PC-3 (cell line): Measurements from ENCODE around the gene MED14. TPM values are rescaled to one million over a fixed set of nuclear protein-coding genes. Genes with fewer than 3 reads are reported as not detected.
A peak's percentile ranks its signal among the peaks of the same experiment; 100 is the strongest.
"Not testable (repeated sequence)": the region's sequence is repeated elsewhere in the genome, so short reads cannot be mapped to it uniquely, and the experiment has no call there.

Experiments
- ATAC-seq: fragments of 200-7000 bp; cut with Tn5 transposase; 2 replicates; pipeline ENCODE4 v1.9.1; 2020; ENCODE audit warnings: mild to moderate bottlenecking, moderate library complexity
- Bru-seq: library from RNA; stranded (reverse); fragments of 400-500 nt; gene quantifications from one replicate; lab custom pipeline; 2021; lab: Mats Ljungman, UMichigan
- BruChase-seq, 2 experiments: library from RNA; stranded (reverse); fragments of 400-500 nt; gene quantifications; one replicate each; lab custom pipeline; 2021; lab: Mats Ljungman, UMichigan
- BruUV-seq: library from RNA; stranded (reverse); fragments of 400-500 nt; replicated peaks from 2 replicates; lab custom pipeline; 2021; lab: Mats Ljungman, UMichigan
- CTCF ChIA-PET: fragments of 300-600 bp; sonication (Branson Sonifier 250); formaldehyde crosslinking; loops from one replicate; lab custom pipeline; 2022; ENCODE audit warnings: antibody characterized with exemption; lab: Charles Lee
- POLR2A ChIA-PET: fragments of 300-600 bp; sonication (Branson Sonifier 250); formaldehyde crosslinking; loops from one replicate; lab custom pipeline; 2022; ENCODE audit warnings: antibody characterized with exemption; ENCODE audit not compliant: unreplicated experiment; lab: Charles Lee
- DNase-seq: peaks from one replicate; pipeline ENCODE4 v3.0.0-alpha.2; 2015
- H2AFZ ChIP-seq: fragments of 300-600 bp; sonication (generic); 2 replicates; pipeline ENCODE4 v1.6.0; 2016; ENCODE audit warnings: antibody characterized with exemption, low read length
- H3F3A ChIP-seq: fragments of 300-600 bp; sonication (generic); one replicate; pipeline ENCODE4 v1.6.0; 2017; ENCODE audit warnings: antibody characterized with exemption, low read length, control low read depth, mild to moderate bottlenecking; ENCODE audit not compliant: unreplicated experiment
- H3K27ac ChIP-seq: fragments of 300-600 bp; sonication (generic); 2 replicates; pipeline ENCODE4 v1.5.1; 2016; ENCODE audit warnings: mild to moderate bottlenecking, low read length
- H3K27me3 ChIP-seq: fragments of 300-600 bp; sonication (generic); 2 replicates; pipeline ENCODE4 v1.6.1; 2016; ENCODE audit warnings: low read length, mixed read lengths
- H3K36me3 ChIP-seq: fragments of 300-600 bp; sonication (generic); 2 replicates; pipeline ENCODE4 v1.6.1; 2016; ENCODE audit warnings: low read depth, mixed run types, low read length, mixed read lengths
- H3K4me1 ChIP-seq: fragments of 300-600 bp; sonication (generic); 2 replicates; pipeline ENCODE4 v1.5.1; 2016; ENCODE audit warnings: low read length; ENCODE audit not compliant: insufficient read depth
- H3K4me2 ChIP-seq: fragments of 300-600 bp; sonication (generic); 2 replicates; pipeline ENCODE4 v1.6.0; 2016; ENCODE audit warnings: low read length
- H3K4me3 ChIP-seq: fragments of 300-600 bp; sonication (generic); 2 replicates; pipeline ENCODE4 v1.5.1; 2016; ENCODE audit warnings: mild to moderate bottlenecking, low read length, mixed read lengths
- H3K79me2 ChIP-seq: fragments of 300-600 bp; sonication (generic); 2 replicates; pipeline ENCODE4 v1.6.1; 2017; ENCODE audit warnings: low read length, mixed read lengths
- H3K9ac ChIP-seq: fragments of 300-600 bp; sonication (generic); 2 replicates; pipeline ENCODE4 v1.6.0; 2016; ENCODE audit warnings: mild to moderate bottlenecking, low read length
- H3K9me2 ChIP-seq: fragments of 300-600 bp; sonication (generic); replicated peaks from 2 replicates; pipeline ENCODE4 v1.6.1; 2016; ENCODE audit warnings: mixed run types, low read length, mixed read lengths
- H3K9me3 ChIP-seq: fragments of 300-600 bp; sonication (generic); 2 replicates; pipeline ENCODE4 v1.6.1; 2016; ENCODE audit warnings: low read length, mixed read lengths
- H4K20me1 ChIP-seq: fragments of 300-600 bp; sonication (generic); 2 replicates; pipeline ENCODE4 v1.6.1; 2016; ENCODE audit warnings: low read length, mixed read lengths
- EZH2 ChIP-seq: fragments of 300-600 bp; sonication (generic); IDR thresholded peaks from one replicate; pipeline ENCODE4 v1.6.1; 2017; ENCODE audit warnings: antibody characterized with exemption, mild to moderate bottlenecking, low read length; ENCODE audit not compliant: unreplicated experiment
- EZH2phosphoT487 ChIP-seq: fragments of 300-600 bp; sonication (generic); IDR thresholded peaks from 2 replicates; pipeline ENCODE4 v1.6.1; 2018; ENCODE audit warnings: mild to moderate bottlenecking, antibody characterized with exemption, low read length, borderline replicate concordance
- intact Hi-C: fragments of 100-400 bp; cut with micrococcal nuclease; formaldehyde crosslinking; loops from 2 replicates; pipeline ENCODE4 v1.9.0; 2023
- long read RNA-seq: library from polyadenylated mRNA; unstranded; transcript quantifications from one replicate; pipeline ENCODE4 v2.0.0, GENCODE V29; 2021; ENCODE audit not compliant: unreplicated experiment
- total RNA-seq: library from RNA; depleted of rRNA; stranded (reverse); fragments of >200 nt; gene quantifications from 2 replicates; pipeline ENCODE4 v1.2.3, GENCODE V29; 2014; rRNA removed
- TF ChIP-seq, protein P1 (sequence below): fragments of 300-600 bp; sonication (generic); conservative IDR thresholded peaks from 2 replicates; pipeline ENCODE4 v1.5.1; 2017; ENCODE audit warnings: antibody characterized with exemption, low read depth, mild to moderate bottlenecking, low read length

Gene MED14
- total RNA-seq (29.5 and 44.7 TPM in 2 replicates), Bru-seq, nascent RNA (percentile 89 among the genes with signal in this experiment), BruChase-seq, experiment 1, labeled RNA remaining after a 6-hour chase (percentile 87 among the genes with signal in this experiment), BruChase-seq, experiment 2, labeled RNA remaining after a 2-hour chase (percentile 92 among the genes with signal in this experiment)
- long read RNA-seq, partial matches to known transcripts = 42 of 53 reads
- long read RNA-seq, other reads (novel, unspliced or antisense) = 10 of 53 reads

DNA sequence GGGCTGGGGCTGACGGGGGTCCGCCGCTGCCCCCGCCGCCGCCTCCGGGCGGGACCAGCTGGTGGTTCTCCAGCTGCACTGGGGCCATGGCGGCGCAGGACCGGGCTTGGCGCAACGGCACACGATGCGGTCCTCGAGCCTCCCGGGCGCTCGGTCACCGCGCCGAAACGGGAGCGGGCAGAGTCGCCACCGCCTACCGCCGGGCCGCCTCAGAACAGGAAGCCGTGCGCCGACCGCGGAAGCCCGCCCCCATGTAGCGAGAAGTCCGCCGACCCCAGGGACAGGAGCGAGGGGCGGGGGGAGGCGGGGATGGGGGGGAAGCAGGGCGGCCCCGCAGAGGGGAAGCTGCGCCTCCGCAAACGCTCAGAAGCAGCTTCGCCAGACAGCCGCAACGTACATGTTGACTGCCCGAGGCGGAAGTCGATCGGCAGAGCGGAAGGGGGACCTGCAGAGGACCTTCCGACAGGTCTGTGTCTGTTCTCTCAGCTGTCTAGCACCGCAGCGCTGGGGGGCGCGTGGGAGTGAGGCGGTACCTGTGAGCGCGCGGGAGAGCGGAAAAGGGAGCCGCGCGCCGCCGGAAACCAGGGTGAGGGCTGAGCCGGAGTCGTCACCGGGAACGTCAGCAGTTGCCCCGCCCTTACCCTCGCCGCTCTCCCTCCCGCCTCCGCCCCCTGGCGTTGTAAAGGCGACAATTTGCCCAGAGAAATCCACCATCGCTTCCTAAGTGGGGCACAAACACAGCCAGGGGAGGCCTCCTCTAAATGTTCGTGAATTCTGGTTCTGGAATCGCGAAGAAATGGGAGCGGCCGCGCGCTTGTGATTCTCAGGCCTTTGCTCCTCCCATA lies at the start of gene MED14:
Gene MED14 (minus strand): TSS at position 218 of the 845 bp plus-strand sequence. CDS start 130 bp downstream, at position 88.
- peak within 1 kb of the TSS; percentile 91 for H3K27ac ChIP-seq
- DNase-seq = peak; percentile 84
- BruUV-seq = no TSS peak
- H4K20me1 ChIP-seq = 0 out of 2 replicates have a peak, but pooled peaks cover 14% of the 10 kb centered on the region
- no peaks in the 10 kb centered on the region for H3F3A ChIP-seq
- peak; percentile 78 for ATAC-seq
- H3K9me2 ChIP-seq = no peaks in the 10 kb centered on the region
- no peaks in the 10 kb centered on the region for H3K27me3 ChIP-seq
- intact Hi-C loops = loop anchor here (1.0 to 10.0 kb wide), 3 partner anchors 59 to 349 kb away; partner anchors contain the start of gene USP9X
- ChIA-PET CTCF (interaction anchor here (1.0 kb wide), 1 partner anchor 84 kb away, joined by 6 read pairs; no protein-coding TSS in a partner anchor), POLR2A (interaction anchor here (0.6 kb wide), 1 partner anchor 180 kb away, joined by 3 read pairs; no protein-coding TSS in a partner anchor)
- H3K9me3 ChIP-seq = no peaks in the 10 kb centered on the region
- H3K9ac ChIP-seq = peak within 1 kb of the TSS; percentile 93
- H3K4me2 ChIP-seq = peak within 1 kb of the TSS; percentile 78
- no peaks in the 10 kb centered on the region for H3K36me3 ChIP-seq
- peaks cover 25% of the 10 kb centered on the region for H3K4me1 ChIP-seq
- TF ChIP-seq EZH2phosphoT487 (no peak), EZH2 (no peak)
- TF ChIP-seq, protein P1, sequence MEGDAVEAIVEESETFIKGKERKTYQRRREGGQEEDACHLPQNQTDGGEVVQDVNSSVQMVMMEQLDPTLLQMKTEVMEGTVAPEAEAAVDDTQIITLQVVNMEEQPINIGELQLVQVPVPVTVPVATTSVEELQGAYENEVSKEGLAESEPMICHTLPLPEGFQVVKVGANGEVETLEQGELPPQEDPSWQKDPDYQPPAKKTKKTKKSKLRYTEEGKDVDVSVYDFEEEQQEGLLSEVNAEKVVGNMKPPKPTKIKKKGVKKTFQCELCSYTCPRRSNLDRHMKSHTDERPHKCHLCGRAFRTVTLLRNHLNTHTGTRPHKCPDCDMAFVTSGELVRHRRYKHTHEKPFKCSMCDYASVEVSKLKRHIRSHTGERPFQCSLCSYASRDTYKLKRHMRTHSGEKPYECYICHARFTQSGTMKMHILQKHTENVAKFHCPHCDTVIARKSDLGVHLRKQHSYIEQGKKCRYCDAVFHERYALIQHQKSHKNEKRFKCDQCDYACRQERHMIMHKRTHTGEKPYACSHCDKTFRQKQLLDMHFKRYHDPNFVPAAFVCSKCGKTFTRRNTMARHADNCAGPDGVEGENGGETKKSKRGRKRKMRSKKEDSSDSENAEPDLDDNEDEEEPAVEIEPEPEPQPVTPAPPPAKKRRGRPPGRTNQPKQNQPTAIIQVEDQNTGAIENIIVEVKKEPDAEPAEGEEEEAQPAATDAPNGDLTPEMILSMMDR = peak; percentile 49; the same call in 1 of the 2 replicates
- peaks cover 47% of the 10 kb centered on the region for H3K79me2 ChIP-seq
- H2AFZ ChIP-seq = peak within 1 kb of the TSS; percentile 61
- peak within 1 kb of the TSS; percentile 92 for H3K4me3 ChIP-seq

DNA sequence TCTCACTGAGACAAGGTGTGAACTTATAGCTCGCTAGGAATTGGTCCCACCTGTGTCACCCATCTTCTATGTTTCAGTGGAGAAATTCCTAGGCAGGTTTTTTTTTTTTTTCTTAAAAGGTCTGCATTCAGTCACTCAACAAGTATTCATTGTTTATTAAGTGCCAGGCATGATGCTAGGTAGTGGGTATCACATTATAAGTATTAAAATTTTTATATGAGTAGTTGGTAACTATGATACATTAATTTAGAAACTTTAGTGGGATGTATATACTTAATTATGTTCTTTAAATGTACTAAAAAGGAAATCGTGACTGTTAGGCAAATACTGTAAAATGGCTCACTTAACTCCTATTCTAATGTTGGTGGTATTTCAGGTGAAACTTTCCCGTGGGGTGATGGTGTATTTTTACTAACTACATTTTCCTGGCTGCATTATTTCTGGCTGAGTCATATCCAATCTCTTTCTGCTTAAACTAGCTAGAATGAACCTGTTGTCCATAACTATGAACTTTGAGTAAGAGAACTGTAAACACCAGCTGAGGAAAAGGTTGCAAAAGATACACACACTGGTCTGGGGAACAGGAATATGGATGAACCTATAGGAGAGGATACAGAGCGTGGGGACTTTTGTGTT lies 49.3 kb upstream of the MED14 start:
- ChIA-PET POLR2A (interaction anchor here (0.5 to 0.6 kb wide), 2 partner anchors 112 to 279 kb away, joined by 3 read pairs; no protein-coding TSS in a partner anchor), CTCF (interaction anchor here (0.9 to 1.0 kb wide), 2 partner anchors 10 to 55 kb away, joined by 3 to 7 read pairs; no protein-coding TSS in a partner anchor)
- peak overlapping the region; percentile 48 for H3K9ac ChIP-seq
- H3K9me3 ChIP-seq = no peaks in the 10 kb centered on the region
- intact Hi-C loops = loop anchor here (1.0 kb wide), 1 partner anchor 46 kb away; no protein-coding TSS in a partner anchor
- no TSS peak for BruUV-seq
- DNase-seq (peak; percentile 81), ATAC-seq (peak; percentile 87)
- H3K27me3 ChIP-seq = no peaks in the 10 kb centered on the region
- peak overlapping the region; percentile 86 for H3K27ac ChIP-seq
- H2AFZ ChIP-seq = peak overlapping the region; percentile 15; the same call in 1 of the 2 replicates
- H3K79me2 ChIP-seq = no peaks in the 10 kb centered on the region
- H3F3A ChIP-seq = peaks cover 4% of the 10 kb centered on the region
- no peaks in the 10 kb centered on the region for H3K9me2 ChIP-seq
- H4K20me1 ChIP-seq = no peaks in the 10 kb centered on the region
- H3K4me2 ChIP-seq = peak overlapping the region; percentile 53
- no peaks in the 10 kb centered on the region for H3K36me3 ChIP-seq
- TF ChIP-seq EZH2phosphoT487 (no peak), EZH2 (no peak)
- TF ChIP-seq, protein P1 = no peak
- H3K4me3 ChIP-seq = no peak overlapping the region
- H3K4me1 ChIP-seq = peaks cover 22% of the 10 kb centered on the region

DNA sequence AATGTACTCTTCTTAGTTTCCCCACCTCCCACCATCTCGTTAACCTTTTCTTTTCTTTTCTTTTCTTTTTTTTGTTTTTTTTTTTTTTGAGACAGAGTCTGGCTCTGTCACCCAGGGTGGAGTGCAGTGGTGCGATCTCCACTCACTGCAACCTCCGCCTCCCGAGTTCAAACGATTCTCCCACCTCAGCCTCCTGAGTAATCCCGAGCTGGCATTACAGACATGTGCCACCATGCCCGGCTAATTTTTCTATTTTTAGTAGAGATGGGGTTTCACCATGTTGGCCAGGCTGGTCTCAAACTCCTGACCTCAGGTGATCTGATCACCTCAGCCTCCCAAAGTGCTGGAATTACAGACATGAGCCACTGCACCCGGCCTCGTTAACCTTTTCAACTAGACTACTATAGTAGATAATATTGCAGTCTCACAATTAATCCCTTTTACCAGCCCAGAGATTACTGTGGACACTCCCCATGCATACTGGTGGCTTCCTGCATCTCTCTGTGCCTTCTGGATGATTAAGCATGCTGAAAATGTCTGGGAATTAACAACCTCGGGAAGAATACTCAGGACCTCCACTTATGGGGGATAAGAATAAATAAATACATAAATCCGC lies 47.4 kb upstream of the MED14 start:
- peaks cover 37% of the 10 kb centered on the region for H3K4me1 ChIP-seq
- H3K27ac ChIP-seq, intact Hi-C loops, H3K9me3 ChIP-seq, H3F3A ChIP-seq, H2AFZ ChIP-seq, H3K27me3 ChIP-seq, DNase-seq, H3K36me3 ChIP-seq, H3K4me3 ChIP-seq, H3K4me2 ChIP-seq, POLR2A ChIA-PET, H3K79me2 ChIP-seq, H3K9ac ChIP-seq, ATAC-seq, H3K9me2 ChIP-seq, BruUV-seq, H4K20me1 ChIP-seq, CTCF ChIA-PET: not testable (repeated sequence)
